Fibroblast of villous mesenchyme (primary cell): Measurements from ENCODE around the gene PA2G4. TPM values are rescaled to one million over a fixed set of nuclear protein-coding genes. Genes with fewer than 3 reads are reported as not detected.

Experiments
- DNase-seq: peaks from one replicate; pipeline ENCODE4 v3.0.0-alpha.2; 2010; ENCODE audit warnings: low read depth
- H3K4me3 ChIP-seq: 2 replicates; pipeline ENCODE4 v1.5.1; 2011; ENCODE audit warnings: low read depth, mild to moderate bottlenecking, low read length
- CTCF ChIP-seq: IDR thresholded peaks from 2 replicates; pipeline ENCODE4 v1.5.1; 2012; ENCODE audit warnings: low read depth, mild to moderate bottlenecking, low read length; ENCODE audit not compliant: insufficient read depth
- total RNA-seq: library from RNA; depleted of rRNA; stranded (reverse); fragments of >200 nt; gene quantifications from 2 replicates; pipeline ENCODE4 v1.2.3, GENCODE V29; 2012

The PA2G4 gene
- total RNA-seq, 1 donor: 158 TPM

GRCh38 chr12:56084958-56085543, 19.3 kb upstream of the PA2G4 start:
- peak; percentile 16 for DNase-seq
- H3K4me3 ChIP-seq: no peak overlapping the region
- TF ChIP-seq CTCF: peak; percentile 63

GRCh38 chr12:56086096-56086495, 18.3 kb upstream of the PA2G4 start:
- DNase-seq: no peak
- H3K4me3 ChIP-seq: no peak overlapping the region
- TF ChIP-seq CTCF: no peak

- no peak for DNase-seq
- no peak overlapping the region for H3K4me3 ChIP-seq
- no peak for TF ChIP-seq CTCF
Measured at GRCh38 chr12:56086608-56087007, 17.8 kb upstream of the PA2G4 start.

- no peak for DNase-seq
- no peak overlapping the region for H3K4me3 ChIP-seq
- TF ChIP-seq CTCF: no peak
Measured at GRCh38 chr12:56087220-56087619, 17.1 kb upstream of the PA2G4 start.

GRCh38 chr12:56097738-56098137, 6.6 kb upstream of the PA2G4 start:
- TF ChIP-seq CTCF: no peak
- DNase-seq: no peak
- H3K4me3 ChIP-seq: no peak overlapping the region

- TF ChIP-seq CTCF: no peak
- no peak overlapping the region for H3K4me3 ChIP-seq
- DNase-seq: no peak
Measured at GRCh38 chr12:56098592-56098991, 5.8 kb upstream of the PA2G4 start.

- H3K4me3 ChIP-seq: no peak overlapping the region
- TF ChIP-seq CTCF: no peak
- DNase-seq: no peak
Measured at GRCh38 chr12:56099787-56100186, 4.6 kb upstream of the PA2G4 start.
